Body of pancreas (tissue), 4 donors: ENCODE measurements around the gene PDE7B. TPM values are rescaled to one million over a fixed set of nuclear protein-coding genes. Genes with fewer than 3 reads are reported as not detected.

ENCODE experiments used
- ATAC-seq: fragments of 150-250 bp; one replicate; pipeline ENCODE4 v1.9.1; 2016
- DNase-seq, 4 donors: peaks; one replicate each; pipeline ENCODE4 v3.0.0-alpha.2; 2019
- H3K27ac ChIP-seq, 4 donors: fragments of 200-600 bp; sonication (generic); 1 replicate in 3 of 4; 2 replicates in 1 of 4; pipeline versions ENCODE4 v1.5.1 to v1.6.1; 2016 to 2019; ENCODE audit warnings: mild to moderate bottlenecking in 1 of 4, mixed read lengths in 1 of 4, moderate library complexity in 1 of 4
- H3K27me3 ChIP-seq, 2 donors: fragments of 200-600 bp; sonication (generic); one replicate each; pipeline ENCODE4 v1.6.0; 2016; ENCODE audit warnings: mild to moderate bottlenecking in 1 of 2
- H3K36me3 ChIP-seq, 2 donors: fragments of 200-600 bp; sonication (generic); replicated peaks in 1 of 2; 2 replicates each; pipeline ENCODE4 v1.5.1; 2016; ENCODE audit warnings: low read depth in 2 of 2; ENCODE audit not compliant: insufficient read depth in 1 of 2
- H3K4me1 ChIP-seq: fragments of 200-600 bp; sonication (generic); one replicate; pipeline ENCODE4 v1.6.0; 2016
- H3K4me3 ChIP-seq, 2 donors: fragments of 200-600 bp; sonication (generic); 1 replicate in 1 of 2; 2 replicates in 1 of 2; pipeline ENCODE4 v1.5.1; 2016 to 2019
- H3K9me3 ChIP-seq, 3 donors: fragments of 200-600 bp; sonication (generic); 1 replicate in 2 of 3; 2 replicates in 1 of 3; pipeline ENCODE4 v1.5.1; 2016
- POLR2A ChIP-seq, 3 donors: fragments of 450-650 bp; IDR thresholded peaks; one replicate each; pipeline ENCODE4 v1.6.1; 2016; ENCODE audit warnings: antibody characterized with exemption in 3 of 3, mild to moderate bottlenecking in 2 of 3
- WGBS, 2 donors: methylation state at CpG; one replicate each; pipeline ENCODE4 v1.1.5; 2017; 5-methylcytosine and 5-hydroxymethylcytosine counted together
- intact Hi-C: fragments of 100-400 bp; cut with DNase I; formaldehyde crosslinking; loops from one replicate; pipeline ENCODE4 v1.15.1; 2023
- total RNA-seq, 2 donors: library from RNA; depleted of rRNA; stranded (reverse); fragments of >200 nt; gene quantifications; one replicate each; pipeline ENCODE4 v1.1.0, GENCODE V29; 2016
- TF ChIP-seq, protein P1 (sequence below), 7 experiments: fragments of 450-650 bp in 4 of 7; fragments of 200-600 bp in 3 of 7; sonication (generic) in 3 of 7; IDR thresholded peaks; one replicate each; pipeline ENCODE4 v1.5.1; 2016 to 2019; ENCODE audit warnings: antibody characterized with exemption in 7 of 7

Gene PDE7B
- total RNA-seq, 2 donors from 2014 or later = 1.0 to 2.3 TPM

DNA sequence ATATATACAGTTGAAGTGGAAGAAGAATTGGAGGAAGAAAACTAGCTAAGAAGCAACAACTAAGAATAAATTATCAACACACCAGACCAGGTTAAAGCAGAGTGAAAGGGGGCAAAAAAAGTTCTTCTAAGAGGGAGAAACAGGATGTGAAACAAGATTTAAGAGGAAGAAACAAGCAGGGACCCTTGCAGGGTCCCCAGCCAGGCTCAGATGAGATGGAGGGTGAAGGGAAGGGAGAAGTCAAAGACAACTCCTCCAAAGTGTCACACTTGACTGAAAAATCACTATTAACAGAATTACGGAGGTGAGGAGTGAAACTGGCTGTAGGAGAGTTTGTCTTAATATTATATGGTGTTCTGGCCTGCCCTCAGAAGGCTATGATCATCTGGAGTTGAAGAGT is 333.2 kb downstream of the PDE7B start:
- Histone ChIP-seq H3K4me1 (peaks cover 14% of the 10 kb centered on the region), H3K9me3 (no peaks in the 10 kb centered on the region), H3K27ac (no peak overlapping the region), H3K27me3 (no peaks in the 10 kb centered on the region), H3K36me3 (no peaks in the 10 kb centered on the region), H3K4me3 (no peak overlapping the region)
- TF ChIP-seq, protein P1, sequence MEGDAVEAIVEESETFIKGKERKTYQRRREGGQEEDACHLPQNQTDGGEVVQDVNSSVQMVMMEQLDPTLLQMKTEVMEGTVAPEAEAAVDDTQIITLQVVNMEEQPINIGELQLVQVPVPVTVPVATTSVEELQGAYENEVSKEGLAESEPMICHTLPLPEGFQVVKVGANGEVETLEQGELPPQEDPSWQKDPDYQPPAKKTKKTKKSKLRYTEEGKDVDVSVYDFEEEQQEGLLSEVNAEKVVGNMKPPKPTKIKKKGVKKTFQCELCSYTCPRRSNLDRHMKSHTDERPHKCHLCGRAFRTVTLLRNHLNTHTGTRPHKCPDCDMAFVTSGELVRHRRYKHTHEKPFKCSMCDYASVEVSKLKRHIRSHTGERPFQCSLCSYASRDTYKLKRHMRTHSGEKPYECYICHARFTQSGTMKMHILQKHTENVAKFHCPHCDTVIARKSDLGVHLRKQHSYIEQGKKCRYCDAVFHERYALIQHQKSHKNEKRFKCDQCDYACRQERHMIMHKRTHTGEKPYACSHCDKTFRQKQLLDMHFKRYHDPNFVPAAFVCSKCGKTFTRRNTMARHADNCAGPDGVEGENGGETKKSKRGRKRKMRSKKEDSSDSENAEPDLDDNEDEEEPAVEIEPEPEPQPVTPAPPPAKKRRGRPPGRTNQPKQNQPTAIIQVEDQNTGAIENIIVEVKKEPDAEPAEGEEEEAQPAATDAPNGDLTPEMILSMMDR (IDR thresholded peaks at IDR 0.05) = no peak
- TF ChIP-seq POLR2A (IDR thresholded peaks at IDR 0.05) = no peak
- ATAC-seq = no peak
- no peak for DNase-seq
- intact Hi-C loops = no loop called here
- 76 to 83% methylated on average over 1 of the region's 1 CpG for WGBS, 2 donors

DNA sequence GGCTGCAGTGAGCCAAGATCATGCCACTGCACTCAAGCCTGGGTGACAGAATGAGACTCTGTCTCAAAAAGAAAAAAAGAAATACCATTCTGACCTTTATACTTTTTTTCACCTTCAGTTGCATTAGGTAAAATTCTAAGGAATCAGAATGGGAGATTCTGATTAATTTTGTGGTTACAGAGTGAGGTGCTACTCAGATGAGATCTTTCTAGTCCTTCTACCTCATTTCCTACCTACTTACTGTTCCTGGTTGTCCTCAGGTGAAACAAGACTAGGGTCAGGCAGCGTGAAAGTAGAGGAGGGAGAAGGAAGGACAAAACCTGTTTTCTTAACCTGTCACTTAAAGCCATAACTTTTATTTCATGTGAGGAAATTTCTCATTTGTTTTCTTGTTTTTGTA is 334.9 kb downstream of the PDE7B start:
- intact Hi-C loops = no loop called here
- WGBS, 2 donors = 87 to 97% methylated on average over 1 of the region's 1 CpG
- Histone ChIP-seq H3K9me3 (no peaks in the 10 kb centered on the region), H3K27ac (no peak overlapping the region), H3K4me3 (no peak overlapping the region), H3K36me3 (no peaks in the 10 kb centered on the region), H3K27me3 (no peaks in the 10 kb centered on the region), H3K4me1 (peaks cover 6% of the 10 kb centered on the region)
- ATAC-seq = no peak
- TF ChIP-seq, protein P1 (IDR thresholded peaks at IDR 0.05) = no peak
- no peak for TF ChIP-seq POLR2A (IDR thresholded peaks at IDR 0.05)
- no peak for DNase-seq

DNA sequence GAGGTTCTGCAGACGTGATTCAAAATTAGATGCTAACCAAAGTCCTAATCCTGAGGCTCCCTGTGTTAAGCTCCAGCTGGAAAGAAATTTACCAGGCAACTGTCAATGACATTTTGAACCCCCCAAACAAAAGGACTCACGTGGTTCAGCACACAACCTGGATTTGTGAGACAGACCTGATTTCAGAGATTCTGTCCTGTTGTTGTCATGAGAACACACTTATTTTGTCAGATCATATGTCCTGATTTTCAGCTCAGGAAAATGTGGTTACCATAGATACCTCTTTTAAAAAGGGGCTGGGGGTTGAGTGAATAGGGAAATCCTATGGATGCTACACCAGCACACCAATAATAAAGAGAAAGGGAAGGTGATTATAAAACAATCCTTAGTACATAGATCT is 337.0 kb downstream of the PDE7B start:
- Histone ChIP-seq H3K9me3 (no peaks in the 10 kb centered on the region), H3K4me3 (no peak overlapping the region), H3K36me3 (no peaks in the 10 kb centered on the region), H3K27me3 (no peaks in the 10 kb centered on the region), H3K4me1 (no peaks in the 10 kb centered on the region), H3K27ac (no peak overlapping the region)
- 43 to 63% methylated on average over 2 of the region's 2 CpGs for WGBS, 2 donors
- ATAC-seq (no peak), DNase-seq (no peak)
- TF ChIP-seq, protein P1 (IDR thresholded peaks at IDR 0.05) = no peak
- no peak for TF ChIP-seq POLR2A (IDR thresholded peaks at IDR 0.05)
- intact Hi-C loops = no loop called here

DNA sequence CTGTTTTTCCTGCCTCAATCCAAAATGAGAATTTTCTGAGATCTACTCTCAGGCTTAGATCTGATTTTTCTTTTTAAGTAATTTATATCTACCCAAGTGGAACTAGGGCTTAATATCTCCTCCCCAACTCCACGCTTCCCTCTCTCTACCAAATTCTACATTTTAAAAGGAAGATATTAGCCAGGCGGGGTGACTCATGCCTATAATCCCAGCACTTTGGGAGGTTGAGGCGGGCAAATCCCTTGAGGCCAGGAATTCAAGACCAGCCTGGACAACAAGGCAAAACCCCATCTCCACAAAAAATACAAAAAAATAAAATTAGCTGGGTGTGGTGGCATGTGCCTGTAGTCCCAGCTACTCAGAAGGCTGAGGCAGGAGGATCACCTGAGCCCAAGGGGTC is 337.6 kb downstream of the PDE7B start:
- no peaks in the 10 kb centered on the region for H3K9me3 ChIP-seq
- intact Hi-C loops = no loop called here
- TF ChIP-seq, protein P1 (IDR thresholded peaks at IDR 0.05) = no peak
- no peak for TF ChIP-seq POLR2A (IDR thresholded peaks at IDR 0.05)
- DNase-seq = no peak
- WGBS, 2 donors = 92 to 93% methylated on average over 3 of the region's 3 CpGs
- no peak for ATAC-seq
- H3K4me3 ChIP-seq = no peak overlapping the region
- H3K27ac ChIP-seq = no peak overlapping the region
- H3K27me3 ChIP-seq = no peaks in the 10 kb centered on the region
- no peaks in the 10 kb centered on the region for H3K4me1 ChIP-seq
- H3K36me3 ChIP-seq = no peaks in the 10 kb centered on the region

DNA sequence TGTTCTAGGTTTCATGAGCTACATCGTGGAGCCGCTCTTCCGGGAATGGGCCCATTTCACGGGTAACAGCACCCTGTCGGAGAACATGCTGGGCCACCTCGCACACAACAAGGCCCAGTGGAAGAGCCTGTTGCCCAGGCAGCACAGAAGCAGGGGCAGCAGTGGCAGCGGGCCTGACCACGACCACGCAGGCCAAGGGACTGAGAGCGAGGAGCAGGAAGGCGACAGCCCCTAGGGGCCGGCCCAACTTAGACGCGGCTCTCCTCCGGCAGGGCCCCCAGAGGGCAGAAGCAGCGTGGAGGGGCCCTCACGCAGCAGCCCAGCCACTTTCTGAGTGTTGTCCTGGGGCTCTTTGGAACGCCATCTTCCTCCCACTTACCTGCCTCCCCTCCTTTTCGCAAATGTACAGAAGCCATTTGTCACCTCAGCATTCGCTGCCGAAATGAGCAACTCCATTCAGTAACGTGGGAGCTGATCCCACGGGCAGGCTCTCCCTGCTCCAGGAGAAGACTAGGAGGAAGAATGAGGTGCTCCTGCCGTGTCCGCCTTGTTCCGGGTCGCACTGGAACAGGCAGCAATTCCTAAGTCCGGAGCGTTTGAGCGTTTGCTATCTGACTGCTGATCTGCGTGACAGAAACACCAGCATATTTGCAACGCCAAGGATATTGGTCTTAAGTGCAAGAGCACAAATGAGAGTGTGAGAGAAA is 340.3 kb downstream of the PDE7B start:
- no peak for DNase-seq
- intact Hi-C loops = no loop called here
- H3K27ac ChIP-seq = no peak overlapping the region
- no peaks in the 10 kb centered on the region for H3K9me3 ChIP-seq
- no peak for ATAC-seq
- no peak for TF ChIP-seq POLR2A (IDR thresholded peaks at IDR 0.05)
- TF ChIP-seq, protein P1 (IDR thresholded peaks at IDR 0.05) = no peak
- no peaks in the 10 kb centered on the region for H3K36me3 ChIP-seq
- no peaks in the 10 kb centered on the region for H3K4me1 ChIP-seq
- no peak overlapping the region for H3K4me3 ChIP-seq
- 90 to 91% methylated on average over 23 to 32 of the region's 32 CpGs for WGBS, 2 donors
- no peaks in the 10 kb centered on the region for H3K27me3 ChIP-seq
